ENCODE results near the gene KDM4C. TPM values are rescaled to one million over a fixed set of nuclear protein-coding genes. Genes with fewer than 3 reads are reported as not detected.

The KDM4C gene
- total and polyA plus RNA-seq, 2 of the 4 experiments (the other 2 are of a cell fraction): 11.8 to 23.8 TPM

- TF ChIP-seq CEBPB (IDR thresholded peaks at IDR 0.05; ENCODE audit: low read depth, low read length) (no peak), RCOR1 (IDR thresholded peaks at IDR 0.05; ENCODE audit: insufficient replicate concordance, low read length) (peak; percentile 47), NFE2L2 (IDR thresholded peaks at IDR 0.05; ENCODE audit: low read depth, low read length) (no peak), RFX5 (IDR thresholded peaks at IDR 0.05; ENCODE audit: low read depth, low read length) (0 out of 2 replicates have a peak, but pooled peaks have one; percentile 32), MAZ (IDR thresholded peaks at IDR 0.05; ENCODE audit: borderline replicate concordance, low read depth, low read length) (peak; percentile 83; the same call in 1 of the 2 replicates)
Measured at GRCh38 chr9:6757456-6758247, at the start of gene KDM4C (continued).

- no peaks in the 10 kb centered on the region for H3K27me3 ChIP-seq (ENCODE audit: control insufficient read depth, insufficient read depth, low read length)
- no peak overlapping the region for H3K23ac ChIP-seq (ENCODE audit: low read depth, low read length)
- H2AK5ac ChIP-seq (ENCODE audit: low read depth, low read length): no peak overlapping the region
- no peak overlapping the region for H3K27ac ChIP-seq (ENCODE audit: insufficient read depth, low read length)
- no peak overlapping the region for H3K18ac ChIP-seq (ENCODE audit: low read depth, low read length)
- ATAC-seq (ENCODE audit: low read depth): no peak
- no peaks in the 10 kb centered on the region for H4K20me1 ChIP-seq (ENCODE audit: insufficient read depth, low read length)
- no peaks in the 10 kb centered on the region; the same call in 1 of the 2 replicates for H3K4me1 ChIP-seq (ENCODE audit: control insufficient read depth, insufficient read depth, low read length)
- BruUV-seq (replicated peaks): no TSS peak
- H3K4me2 ChIP-seq (ENCODE audit: low read depth, low read length): no peak overlapping the region
- no peak overlapping the region for H3K56ac ChIP-seq (ENCODE audit: extremely low read depth, insufficient read depth, low read length)
- no peak overlapping the region for H4K5ac ChIP-seq (ENCODE audit: low read depth, low read length)
- H2BK20ac ChIP-seq (ENCODE audit: low read depth, low read length): no peak overlapping the region
- POLR2A ChIA-PET (ENCODE audit: unreplicated experiment): no interaction called here
- H4K8ac ChIP-seq (ENCODE audit: low read depth in 2 of 2, low read length in 2 of 2): no peak overlapping the region
- H2BK15ac ChIP-seq (ENCODE audit: low read depth, low read length): no peak overlapping the region
- no peak overlapping the region for H2AFZ ChIP-seq (replicated peaks; ENCODE audit: low read length, poor library complexity)
- H2BK120ac ChIP-seq (ENCODE audit: low read depth, low read length): no peak overlapping the region
- no peaks in the 10 kb centered on the region for H3K79me1 ChIP-seq (ENCODE audit: low read depth in 1 of 2, low read length in 2 of 2)
- in situ Hi-C loops (cut with MboI; ENCODE audit: low sequenced_read_pairs): no loop called here
- H3K4me3 ChIP-seq (ENCODE audit: insufficient read depth, low read depth, low read length): no peak overlapping the region
- intact Hi-C loops (cut with micrococcal nuclease): no loop called here
- no peak overlapping the region for H3K9ac ChIP-seq (ENCODE audit: low read depth, low read length)
- CTCF ChIA-PET: interaction anchor here (0.6 kb wide), 1 partner anchor 11 kb away, joined by 5 read pairs; no protein-coding TSS in a partner anchor
- no peaks in the 10 kb centered on the region for H3K9me1 ChIP-seq (ENCODE audit: insufficient read depth, low read length)
- no peak overlapping the region for H2AK9ac ChIP-seq (replicated peaks; ENCODE audit: low read depth, low read length, poor library complexity)
- H3K36me3 ChIP-seq (ENCODE audit: control insufficient read depth, insufficient read depth, low read length): no peaks in the 10 kb centered on the region
- H3K9me3 ChIP-seq (ENCODE audit: control insufficient read depth, insufficient read depth, low read length): no peaks in the 10 kb centered on the region
- no CpG with 5 or more reads among the region's 2 CpGs for WGBS, 2 experiments (ENCODE audit: extremely low coverage in 2 of 2, insufficient read length in 1 of 2)
- no peak overlapping the region for H2BK5ac ChIP-seq (ENCODE audit: low read depth, low read length, poor library complexity, severe bottlenecking)
- no peak overlapping the region for H4K91ac ChIP-seq (ENCODE audit: insufficient read depth, low read depth, low read length)
- H3K4ac ChIP-seq (ENCODE audit: low read depth, low read length): no peak overlapping the region
- no peak overlapping the region for H3K14ac ChIP-seq (replicated peaks; ENCODE audit: low read depth, low read length)
- DNase-seq: no peak
- dilution Hi-C loops (cut with HindIII; ENCODE audit: low sequenced_read_pairs, unreplicated experiment): no loop called here
- TF ChIP-seq MXI1 (IDR thresholded peaks at IDR 0.05; ENCODE audit: borderline replicate concordance, low read depth, low read length): no peak
- TF ChIP-seq CEBPB (IDR thresholded peaks at IDR 0.05; ENCODE audit: low read depth, low read length): no peak
- TF ChIP-seq CHD1 (IDR thresholded peaks at IDR 0.05; ENCODE audit: low read depth, low read length): no peak
- TF ChIP-seq BHLHE40 (IDR thresholded peaks at IDR 0.05; ENCODE audit: low read depth, low read length): no peak
- TF ChIP-seq RFX5 (IDR thresholded peaks at IDR 0.05; ENCODE audit: low read depth, low read length): no peak
- TF ChIP-seq SMC3 (IDR thresholded peaks at IDR 0.05; ENCODE audit: low read depth, low read length): no peak
- no peak for TF ChIP-seq POLR2A (IDR thresholded peaks at IDR 0.05; ENCODE audit: low read depth, low read length)
- TF ChIP-seq MAZ (IDR thresholded peaks at IDR 0.05; ENCODE audit: borderline replicate concordance, low read depth, low read length): no peak
- no peak for TF ChIP-seq CTCF (conservative IDR thresholded peaks at IDR 0.05; ENCODE audit: low read depth, low read length)
- TF ChIP-seq NFE2L2 (IDR thresholded peaks at IDR 0.05; ENCODE audit: low read depth, low read length): no peak
- TF ChIP-seq RAD21 (IDR thresholded peaks at IDR 0.05; ENCODE audit: low read length): no peak
- no peak for TF ChIP-seq FOS (IDR thresholded peaks at IDR 0.05; ENCODE audit: low read depth, low read length)
- TF ChIP-seq MAFK (IDR thresholded peaks at IDR 0.05; ENCODE audit: low read depth, low read length): no peak
Measured at GRCh38 chr9:6708732-6709131, 49.0 kb upstream of the KDM4C start.
